AG09319 (cell line): ENCODE measurements around the gene CLIC6.

Source experiments
- DNase-seq: peaks from one replicate; pipeline ENCODE4 v3.0.0-alpha.2; 2010; ENCODE audit warnings: low read depth; ENCODE audit errors: extremely low read depth
- CTCF ChIP-seq: IDR thresholded peaks from 2 replicates; pipeline ENCODE4 v1.5.1; 2011; ENCODE audit warnings: low read depth, mild to moderate bottlenecking, inconsistent platforms, low read length, moderate library complexity

The CLIC6 gene

GRCh38 chr21:34702341-34703170 lies 33.8 kb downstream of the CLIC6 start:
- TF ChIP-seq CTCF = no peak; the same call in none of the 2 replicates
- peak; percentile 90 for DNase-seq

GRCh38 chr21:34703571-34703970 lies 34.8 kb downstream of the CLIC6 start:
- DNase-seq = no peak
- no peak for TF ChIP-seq CTCF

- DNase-seq = peak; percentile 58
Observed at GRCh38 chr21:34704119-34704518, 35.3 kb downstream of the CLIC6 start.

GRCh38 chr21:34705011-34705410 lies 36.2 kb downstream of the CLIC6 start:
- no peak for TF ChIP-seq CTCF
- DNase-seq = no peak

More at GRCh38 chr21:34704119-34704518, 35.3 kb downstream of the CLIC6 start:
- TF ChIP-seq CTCF = no peak

GRCh38 chr21:34706337-34706736 lies 37.5 kb downstream of the CLIC6 start:
- TF ChIP-seq CTCF = no peak
- DNase-seq = no peak

GRCh38 chr21:34707876-34708325 lies 39.1 kb downstream of the CLIC6 start:
- no peak for DNase-seq

More at GRCh38 chr21:34707876-34708325, 39.1 kb downstream of the CLIC6 start:
- no peak for TF ChIP-seq CTCF
